HepG2 (cell line): ENCODE measurements around the gene ECEL1. TPM values are rescaled to one million over a fixed set of nuclear protein-coding genes. Genes with fewer than 3 reads are reported as not detected.
A peak's percentile ranks its signal among the peaks of the same experiment; 100 is the strongest.

Experiments used
- ATAC-seq: fragments of 200-7000 bp; cut with Tn5 transposase; 3 replicates; pipeline ENCODE4 v1.9.1; 2020; ENCODE audit warnings: mild to moderate bottlenecking, moderate library complexity
- BruUV-seq: library from RNA; stranded (reverse); fragments of 400-500 nt; replicated peaks from 2 replicates; lab custom pipeline; 2021; lab: Mats Ljungman, UMichigan
- CTCF ChIA-PET: fragments of 300-600 bp; formaldehyde crosslinking; extraction: SDS; loops from one replicate; lab custom pipeline; 2021; ENCODE audit warnings: low total read pairs, inconsistent platforms, low intra/inter-chr PET ratio; lab: Yijun Ruan, JAX
- POLR2A ChIA-PET: fragments of 350-600 bp; sonication (Branson Sonifier 250); formaldehyde crosslinking; loops from one replicate; lab custom pipeline; 2020; ENCODE audit warnings: antibody characterized with exemption, inconsistent platforms; lab: Yijun Ruan, JAX
- DNase-seq: peaks from one replicate; pipeline ENCODE4 v3.0.0-alpha.2; 2015; ENCODE audit warnings: low spot score
- FAIRE-seq: peaks from 3 replicates; lab custom pipeline; 2011; peaks lifted over from hg19 to GRCh38; lab: Jason Lieb, UNC
- H2AFZ ChIP-seq: one replicate; pipeline ENCODE4 v1.6.1; 2011; ENCODE audit warnings: low read length, inconsistent platforms
- H3K27ac ChIP-seq: fragments of 300-600 bp; 3 replicates; pipeline ENCODE4 v1.8.0; 2011; ENCODE audit warnings: mixed run types, mild to moderate bottlenecking, mixed read lengths, low read length, inconsistent platforms; ENCODE audit not compliant: insufficient read depth; ENCODE audit errors: extremely low read length
- H3K27me3 ChIP-seq, 2 experiments: fragments of 200-600 bp in 1 of 2; 2 replicates in 1 of 2; 3 replicates in 1 of 2; pipeline versions ENCODE4 v1.6.0 to v1.8.0; 2011; ENCODE audit warnings: low read length in 2 of 2, mild to moderate bottlenecking in 2 of 2, moderate library complexity in 2 of 2, inconsistent platforms in 1 of 2; ENCODE audit not compliant: insufficient read depth in 2 of 2, control insufficient read depth in 1 of 2
- H3K36me3 ChIP-seq, 2 experiments: fragments of 200-600 bp in 1 of 2; replicated peaks in 1 of 2; 2 replicates in 1 of 2; 3 replicates in 1 of 2; pipeline versions ENCODE4 v1.5.1 to v1.8.0; 2011; ENCODE audit warnings: low read length in 2 of 2, inconsistent platforms in 1 of 2; ENCODE audit not compliant: insufficient read depth in 2 of 2, control insufficient read depth in 1 of 2
- H3K4me1 ChIP-seq: 2 replicates; pipeline ENCODE4 v1.5.1; 2012; ENCODE audit warnings: low read length, inconsistent platforms; ENCODE audit not compliant: insufficient read depth
- H3K4me2 ChIP-seq: 2 replicates; pipeline ENCODE4 v1.6.0; 2011; ENCODE audit warnings: low read depth, low read length, inconsistent platforms
- H3K4me3 ChIP-seq, 3 experiments: fragments of 200-600 bp in 1 of 3; sonication (generic), shearing (Covaris generic) in 1 of 3; replicated peaks in 1 of 3; 2 replicates each; pipeline ENCODE4 v1.5.1; 2011 to 2016; ENCODE audit warnings: low read length in 3 of 3, inconsistent platforms in 2 of 3, low read depth in 2 of 3, mild to moderate bottlenecking in 2 of 3, control low read depth in 1 of 3, mixed read lengths in 1 of 3; ENCODE audit not compliant: insufficient read depth in 1 of 3
- H3K79me2 ChIP-seq: one replicate; pipeline ENCODE4 v1.6.1; 2011; ENCODE audit warnings: low read length, inconsistent platforms; ENCODE audit not compliant: insufficient read depth
- H3K9ac ChIP-seq: 2 replicates; pipeline ENCODE4 v1.6.0; 2011; ENCODE audit warnings: mild to moderate bottlenecking, low read depth, low read length, inconsistent platforms; ENCODE audit not compliant: insufficient read depth
- H3K9me3 ChIP-seq: 2 replicates; pipeline ENCODE4 v1.5.1; 2012; ENCODE audit warnings: mild to moderate bottlenecking, low read length
- H4K20me1 ChIP-seq: 2 replicates; pipeline ENCODE4 v1.6.0; 2011; ENCODE audit warnings: inconsistent platforms, mild to moderate bottlenecking, low read length, moderate library complexity; ENCODE audit not compliant: insufficient read depth
- CTCF ChIP-seq: sonication (generic); formaldehyde crosslinking; IDR thresholded peaks from 2 replicates; pipeline ENCODE4 v1.5.0; 2020; ENCODE audit warnings: mild to moderate bottlenecking, missing genetic modification reagents, moderate library complexity
- DNMT1 ChIP-seq: sonication (generic); formaldehyde crosslinking; IDR thresholded peaks from 2 replicates; pipeline ENCODE4 v1.5.1; 2020; ENCODE audit warnings: mild to moderate bottlenecking, missing genetic modification reagents
- GFI1 ChIP-seq: sonication (generic); formaldehyde crosslinking; IDR thresholded peaks from 2 replicates; pipeline ENCODE4 v1.5.0; 2020; ENCODE audit warnings: missing genetic modification reagents, mild to moderate bottlenecking, borderline replicate concordance
- HMG20B ChIP-seq: conservative IDR thresholded peaks from 2 replicates; pipeline ENCODE4 v1.6.1; 2016; ENCODE audit warnings: missing genetic modification reagents, missing compliant biosample characterization
- KDM5B ChIP-seq: sonication (generic); formaldehyde crosslinking; IDR thresholded peaks from 2 replicates; pipeline ENCODE4 v1.4.0; 2020; ENCODE audit warnings: missing genetic modification reagents, mild to moderate bottlenecking, borderline replicate concordance
- KLF12 ChIP-seq: sonication (generic); formaldehyde crosslinking; IDR thresholded peaks from 2 replicates; pipeline ENCODE4 v1.4.0; 2020; ENCODE audit warnings: missing genetic modification reagents, borderline replicate concordance
- PHF21A ChIP-seq: sonication (generic); formaldehyde crosslinking; IDR thresholded peaks from 2 replicates; pipeline ENCODE4 v1.5.0; 2020; ENCODE audit warnings: mild to moderate bottlenecking, missing genetic modification reagents
- STAG1 ChIP-seq: sonication (generic); formaldehyde crosslinking; IDR thresholded peaks from 2 replicates; pipeline ENCODE4 v1.4.0; 2020; ENCODE audit warnings: missing genetic modification reagents
- ZNF891 ChIP-seq: sonication (generic); formaldehyde crosslinking; IDR thresholded peaks from 2 replicates; pipeline ENCODE4 v1.5.0; 2020; ENCODE audit warnings: mild to moderate bottlenecking, missing genetic modification reagents
- WGBS: methylation state at CpG from one replicate; pipeline ENCODE4 v1.1.6; 2017; ENCODE audit warnings: low lambda C conversion rate; 5-methylcytosine and 5-hydroxymethylcytosine counted together
- in situ Hi-C: cut with HindIII; loops from 2 replicates; pipeline ENCODE4 v1.10.0; 2017; ENCODE audit warnings: low pct_unique_long_range_greater_than_20kb; ENCODE audit not compliant: extremely low pct_ligation_motif_present
- intact Hi-C: fragments of 100-400 bp; cut with micrococcal nuclease; formaldehyde crosslinking; loops from one replicate; pipeline ENCODE4 v1.10.0; 2022; ENCODE audit not compliant: unreplicated experiment
- polyA plus RNA-seq, 8 experiments: library from polyadenylated mRNA; depleted of rRNA in 3 of 8; stranded (reverse) in 7 of 8; unstranded in 1 of 8; fragments of >200 nt; fragmentation: Illumina TruSeq in 4 of 8; extraction: Trizol in 4 of 8; gene quantifications; 2 replicates each; pipeline versions ENCODE4 v1.2.1 to v1.2.3, GENCODE V29; 2011 to 2016; ENCODE audit warnings: low read depth in 4 of 8, missing spikeins in 1 of 8, mixed read lengths in 1 of 8; ENCODE audit not compliant: insufficient read depth in 1 of 8
- total RNA-seq, 5 experiments: library from RNA; depleted of rRNA; stranded (reverse); fragments of >200 nt; fragmentation: Illumina TruSeq; extraction: Trizol; gene quantifications; 2 replicates each; pipeline ENCODE4 v1.2.3, GENCODE V29; 2016; ENCODE audit warnings: low read depth in 1 of 5

ECEL1 gene
- total and polyA plus RNA-seq, 2 of the 13 experiments (the other 11 are each of a cell fraction or from before 2014, with no cell fraction given): not detected

- Histone ChIP-seq H3K4me3 (no peak overlapping the region), H3K4me1 (no peaks in the 10 kb centered on the region), H3K36me3 (no peaks in the 10 kb centered on the region), H3K27me3 (peaks cover 24 to 83% of the 10 kb centered on the region in 2 experiments), H4K20me1 (no peaks in the 10 kb centered on the region; the same call in 1 of the 2 replicates), H3K27ac (no peak overlapping the region), H3K4me2 (no peak overlapping the region), H2AFZ (no peak overlapping the region), H3K9me3 (no peaks in the 10 kb centered on the region), H3K9ac (no peak overlapping the region), H3K79me2 (no peaks in the 10 kb centered on the region)
- FAIRE-seq: no peak
- in situ Hi-C loops: no loop called here
- DNase-seq: peak; percentile 19
- TF ChIP-seq CTCF (CRISPR knock-in tag) (peak; percentile 49), KLF12 (CRISPR knock-in tag) (no peak), KDM5B (CRISPR knock-in tag) (peak; percentile 8; the same call in 1 of the 2 replicates), HMG20B (CRISPR knock-in tag) (0 out of 2 replicates have a peak, but pooled peaks have one; percentile 30), STAG1 (peak; percentile 25; the same call in 1 of the 2 replicates), PHF21A (CRISPR knock-in tag) (0 out of 2 replicates have a peak, but pooled peaks have one; percentile 24), DNMT1 (no peak), ZNF891 (CRISPR knock-in tag) (0 out of 2 replicates have a peak, but pooled peaks have one; percentile 29), GFI1 (CRISPR knock-in tag) (peak; percentile 90)
- 13% methylated on average over 12 of the region's 21 CpGs for WGBS
- intact Hi-C loops: loop anchor here (5.0 kb wide), 1 partner anchor 43 kb away; the partner anchor contains the start of gene PRSS56
- CTCF ChIA-PET: interaction anchor here (2.2 kb wide), 1 partner anchor 43 kb away, joined by 6 read pairs; no protein-coding TSS in a partner anchor
- peak; percentile 80 for ATAC-seq
- POLR2A ChIA-PET: no interaction called here
- BruUV-seq: no TSS peak
Observed at GRCh38 chr2:232479341-232480200, 8.1 kb downstream of the ECEL1 start.
